HUES48 (cell line): Measurements from ENCODE around the gene FRRS1L.

ENCODE experiments used
- H3K27ac ChIP-seq: one replicate; pipeline ENCODE4 v1.7.0; 2013; ENCODE audit warnings: low read depth, low read length, inconsistent platforms
- H3K27me3 ChIP-seq: 2 replicates; pipeline ENCODE4 v1.6.1; 2013; ENCODE audit warnings: mild to moderate bottlenecking, low read length; ENCODE audit not compliant: control insufficient read depth, insufficient read depth
- H3K36me3 ChIP-seq: 2 replicates; pipeline ENCODE4 v1.6.1; 2013; ENCODE audit warnings: low read length; ENCODE audit not compliant: control insufficient read depth, insufficient read depth
- H3K4me1 ChIP-seq: 2 replicates; pipeline ENCODE4 v1.6.1; 2013; ENCODE audit warnings: mild to moderate bottlenecking, low read length; ENCODE audit not compliant: control insufficient read depth, insufficient read depth
- H3K4me3 ChIP-seq: 2 replicates; pipeline ENCODE4 v1.5.1; 2013; ENCODE audit warnings: mild to moderate bottlenecking, low read depth, low read length
- H3K9ac ChIP-seq: 2 replicates; pipeline ENCODE4 v1.6.1; 2013; ENCODE audit warnings: mild to moderate bottlenecking, low read depth, low read length, moderate library complexity
- H3K9me3 ChIP-seq: 2 replicates; pipeline ENCODE4 v1.6.1; 2013; ENCODE audit warnings: low read length; ENCODE audit not compliant: control insufficient read depth, insufficient read depth

The FRRS1L gene

GRCh38 chr9:109115931-109116526 lies 51.0 kb downstream of the FRRS1L start:
- no peak overlapping the region for H3K27ac ChIP-seq
- H3K4me3 ChIP-seq, result no peak overlapping the region
- peaks cover 24% of the 10 kb centered on the region for H3K4me1 ChIP-seq
- H3K9ac ChIP-seq, result no peak overlapping the region
- no peaks in the 10 kb centered on the region for H3K9me3 ChIP-seq
- 0 out of 2 replicates have a peak, but pooled peaks cover 2% of the 10 kb centered on the region for H3K36me3 ChIP-seq
- no peaks in the 10 kb centered on the region for H3K27me3 ChIP-seq

GRCh38 chr9:109114670-109115069 lies 52.4 kb downstream of the FRRS1L start:
- H3K27ac ChIP-seq, result no peak overlapping the region

GRCh38 chr9:109113892-109114609 lies 53.0 kb downstream of the FRRS1L start:
- H3K27me3 ChIP-seq, result no peaks in the 10 kb centered on the region
- H3K4me3 ChIP-seq, result no peak overlapping the region
- H3K36me3 ChIP-seq, result 0 out of 2 replicates have a peak, but pooled peaks cover 2% of the 10 kb centered on the region
- H3K9me3 ChIP-seq, result no peaks in the 10 kb centered on the region
- no peak overlapping the region for H3K27ac ChIP-seq
- peaks cover 25% of the 10 kb centered on the region for H3K4me1 ChIP-seq
- no peak overlapping the region for H3K9ac ChIP-seq

More at GRCh38 chr9:109114670-109115069, 52.4 kb downstream of the FRRS1L start:
- Histone ChIP-seq H3K9ac (no peak overlapping the region), H3K4me3 (no peak overlapping the region), H3K4me1 (peaks cover 25% of the 10 kb centered on the region), H3K9me3 (no peaks in the 10 kb centered on the region), H3K27me3 (no peaks in the 10 kb centered on the region), H3K36me3 (0 out of 2 replicates have a peak, but pooled peaks cover 2% of the 10 kb centered on the region)

- Histone ChIP-seq H3K9me3 (no peaks in the 10 kb centered on the region), H3K36me3 (0 out of 2 replicates have a peak, but pooled peaks cover 2% of the 10 kb centered on the region), H3K4me1 (peaks cover 27% of the 10 kb centered on the region), H3K9ac (no peak overlapping the region), H3K4me3 (no peak overlapping the region), H3K27me3 (no peaks in the 10 kb centered on the region), H3K27ac (no peak overlapping the region)
Observed at GRCh38 chr9:109113254-109113653, 53.8 kb downstream of the FRRS1L start.

GRCh38 chr9:109110329-109111021 lies 56.6 kb downstream of the FRRS1L start:
- Histone ChIP-seq H3K4me1 (peaks cover 25% of the 10 kb centered on the region), H3K9ac (no peak overlapping the region), H3K9me3 (no peaks in the 10 kb centered on the region), H3K27me3 (no peaks in the 10 kb centered on the region), H3K4me3 (no peak overlapping the region), H3K36me3 (peaks cover 8% of the 10 kb centered on the region; the same call in 1 of the 2 replicates), H3K27ac (no peak overlapping the region)

- Histone ChIP-seq H3K4me1 (peaks cover 25% of the 10 kb centered on the region), H3K9me3 (no peaks in the 10 kb centered on the region), H3K9ac (no peak overlapping the region), H3K36me3 (peaks cover 13% of the 10 kb centered on the region), H3K27me3 (no peaks in the 10 kb centered on the region), H3K4me3 (no peak overlapping the region), H3K27ac (no peak overlapping the region)
Observed at GRCh38 chr9:109109967-109110328, 57.1 kb downstream of the FRRS1L start.

- H3K36me3 ChIP-seq, result peaks cover 23% of the 10 kb centered on the region
- H3K27me3 ChIP-seq, result no peaks in the 10 kb centered on the region
- H3K27ac ChIP-seq, result no peak overlapping the region
- no peaks in the 10 kb centered on the region for H3K9me3 ChIP-seq
- H3K4me3 ChIP-seq, result no peak overlapping the region
- no peak overlapping the region for H3K9ac ChIP-seq
- peaks cover 20% of the 10 kb centered on the region for H3K4me1 ChIP-seq
Observed at GRCh38 chr9:109108318-109108717, 58.7 kb downstream of the FRRS1L start.

GRCh38 chr9:109107402-109108240 lies 59.4 kb downstream of the FRRS1L start:
- Histone ChIP-seq H3K9ac (no peak overlapping the region), H3K4me3 (no peak overlapping the region), H3K9me3 (no peaks in the 10 kb centered on the region), H3K27me3 (no peaks in the 10 kb centered on the region), H3K36me3 (peaks cover 26% of the 10 kb centered on the region), H3K4me1 (peaks cover 20% of the 10 kb centered on the region), H3K27ac (no peak overlapping the region)

- H3K4me3 ChIP-seq, result no peak overlapping the region
- peaks cover 21% of the 10 kb centered on the region for H3K4me1 ChIP-seq
- H3K36me3 ChIP-seq, result peaks cover 38% of the 10 kb centered on the region
- no peaks in the 10 kb centered on the region for H3K9me3 ChIP-seq
- no peak overlapping the region for H3K9ac ChIP-seq
- H3K27me3 ChIP-seq, result no peaks in the 10 kb centered on the region
- H3K27ac ChIP-seq, result no peak overlapping the region
Observed at GRCh38 chr9:109101810-109102209, 65.2 kb downstream of the FRRS1L start.

GRCh38 chr9:109101202-109101595 lies 65.8 kb downstream of the FRRS1L start:
- Histone ChIP-seq H3K9ac (no peak overlapping the region), H3K36me3 (peaks cover 34% of the 10 kb centered on the region), H3K4me3 (no peak overlapping the region), H3K27ac (no peak overlapping the region), H3K27me3 (no peaks in the 10 kb centered on the region), H3K4me1 (peaks cover 21% of the 10 kb centered on the region), H3K9me3 (no peaks in the 10 kb centered on the region)
